Adipose tissue (tissue), 3 donors: ENCODE results near the gene PTPN7. TPM values are rescaled to one million over a fixed set of nuclear protein-coding genes. Genes with fewer than 3 reads are reported as not detected.
"Not testable (repeated sequence)": the region's sequence is repeated elsewhere in the genome, so short reads cannot be mapped to it uniquely, and the experiment has no call there.

ENCODE experiments used
- H3K27ac ChIP-seq: one replicate; pipeline ENCODE4 v1.5.1; 2013; ENCODE audit warnings: low read depth, low read length
- WGBS, 3 donors: extraction: QIAGEN DNeasy Blood & Tissue Kit; methylation state at CpG; one replicate each; pipeline ENCODE4 v1.1.7; 2013; 5-methylcytosine and 5-hydroxymethylcytosine counted together
- polyA plus RNA-seq, 3 donors: library from polyadenylated mRNA; stranded (reverse); fragments of 200-250 nt; gene quantifications; one replicate each; pipeline ENCODE4 v1.2.3, GENCODE V29; 2013
- donor health status: healthy with polysubstance abuse.
- donor health status: Bipolar disorder and iron deficiency.
- donor health status: healthy.

The PTPN7 gene
- polyA plus RNA-seq, 3 donors: 0.47 to 2.9 (median 1.1) TPM

DNA sequence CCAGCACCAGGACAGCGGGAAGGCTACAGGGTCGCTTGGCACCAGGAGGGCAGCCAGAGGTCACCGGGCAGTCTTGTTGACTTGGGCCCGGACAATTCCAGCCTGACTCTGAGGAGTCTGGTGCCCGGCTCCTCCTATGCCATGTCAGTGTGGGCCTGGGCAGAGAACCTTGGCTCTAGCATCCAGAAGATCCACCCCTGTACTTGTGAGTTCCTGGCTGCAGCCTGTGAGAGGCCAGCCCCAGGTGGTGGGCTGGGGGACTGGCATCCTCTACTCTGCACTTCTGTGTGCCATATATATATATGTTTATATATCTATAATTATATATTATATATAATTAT lies 11.6 kb upstream of the PTPN7 start:
- WGBS, 3 donors: 92 to 95% (median 94%) methylated on average over 5 of the region's 5 CpGs
- no peak overlapping the region for H3K27ac ChIP-seq

DNA sequence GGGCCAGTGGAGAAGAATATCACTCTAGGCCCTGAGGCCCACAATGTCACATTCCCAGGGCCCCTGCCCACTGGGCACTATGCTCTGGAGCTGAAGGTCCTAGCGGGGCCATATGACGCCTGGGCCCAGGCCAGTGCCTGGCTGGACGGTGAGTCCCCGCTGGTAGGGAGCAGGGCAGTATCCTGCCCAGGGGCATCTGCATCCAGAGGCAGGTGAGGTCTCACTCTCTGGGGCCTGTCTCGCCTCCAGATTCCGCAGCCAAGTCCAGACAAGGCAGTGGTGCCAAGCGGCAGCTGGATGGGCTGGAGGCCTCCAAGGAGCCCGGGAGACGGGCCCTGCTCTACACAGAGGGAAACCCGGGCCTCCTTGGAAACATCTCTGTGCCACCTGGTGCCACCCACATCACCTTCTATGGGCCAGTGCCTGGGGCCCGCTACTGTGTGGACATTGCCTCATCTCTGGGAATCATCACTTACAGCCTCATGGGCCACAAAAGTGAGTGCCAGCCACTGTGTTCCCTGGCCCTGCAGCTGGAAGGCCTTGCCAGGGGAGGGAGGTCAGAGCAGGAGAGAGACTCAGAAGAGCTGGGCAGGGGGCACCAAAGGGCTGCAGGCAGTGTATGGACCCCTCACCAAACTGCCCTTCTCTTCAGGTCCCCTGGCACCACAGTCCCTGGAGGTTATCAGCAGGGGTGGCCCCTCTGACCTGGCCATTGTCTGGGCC lies 11.1 kb upstream of the PTPN7 start:
- H3K27ac ChIP-seq: no peak overlapping the region
- WGBS, 3 donors: 92 to 95% (median 93%) methylated on average over 11 of the region's 11 CpGs

DNA sequence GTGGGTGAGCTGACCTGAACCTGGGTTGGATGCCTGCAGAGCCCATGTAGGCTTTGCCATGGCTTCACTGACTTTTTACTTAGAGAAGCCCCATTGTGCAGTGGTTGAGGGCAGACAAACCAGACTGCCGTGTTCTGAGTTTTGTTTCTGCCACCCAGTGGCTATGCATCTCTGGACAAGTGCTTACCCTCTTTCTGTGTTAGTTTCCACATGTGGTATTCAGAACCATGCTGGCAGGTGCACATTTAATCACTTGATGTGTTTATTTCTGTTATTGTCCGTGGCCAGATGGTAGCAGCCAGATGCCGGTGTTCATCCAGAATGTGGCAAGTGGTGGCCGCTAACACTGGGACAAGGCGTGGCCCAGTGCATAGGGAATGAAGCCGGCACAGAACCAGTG lies 10.3 kb upstream of the PTPN7 start:
- whole genome bisulfite sequencing, 3 donors: 83 to 86% (median 84%) methylated on average over 6 of the region's 6 CpGs
- H3K27ac ChIP-seq: no peak overlapping the region

DNA sequence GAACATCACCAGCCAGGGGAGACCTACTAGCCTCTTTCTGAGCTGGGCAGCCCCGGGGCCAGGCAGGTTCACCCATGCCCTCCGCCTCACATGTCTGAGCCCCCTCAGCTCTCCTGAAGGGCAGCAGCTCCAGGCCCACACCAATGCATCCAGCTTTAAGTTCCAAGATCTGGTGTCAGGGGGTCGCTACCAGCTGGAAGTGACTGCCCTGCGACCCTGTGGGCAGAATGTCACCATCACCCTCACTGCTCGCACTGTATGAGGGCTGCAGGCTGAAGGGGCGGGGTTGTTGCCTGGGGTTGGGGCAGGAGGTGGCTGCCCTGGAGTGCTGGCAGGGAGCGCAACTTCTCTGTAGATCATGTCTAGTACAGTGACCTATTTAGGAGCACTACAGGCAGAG lies 8.5 kb upstream of the PTPN7 start:
- no peak overlapping the region for H3K27ac ChIP-seq
- 94 to 95% (median 94%) methylated on average over 7 of the region's 7 CpGs for WGBS, 3 donors

DNA sequence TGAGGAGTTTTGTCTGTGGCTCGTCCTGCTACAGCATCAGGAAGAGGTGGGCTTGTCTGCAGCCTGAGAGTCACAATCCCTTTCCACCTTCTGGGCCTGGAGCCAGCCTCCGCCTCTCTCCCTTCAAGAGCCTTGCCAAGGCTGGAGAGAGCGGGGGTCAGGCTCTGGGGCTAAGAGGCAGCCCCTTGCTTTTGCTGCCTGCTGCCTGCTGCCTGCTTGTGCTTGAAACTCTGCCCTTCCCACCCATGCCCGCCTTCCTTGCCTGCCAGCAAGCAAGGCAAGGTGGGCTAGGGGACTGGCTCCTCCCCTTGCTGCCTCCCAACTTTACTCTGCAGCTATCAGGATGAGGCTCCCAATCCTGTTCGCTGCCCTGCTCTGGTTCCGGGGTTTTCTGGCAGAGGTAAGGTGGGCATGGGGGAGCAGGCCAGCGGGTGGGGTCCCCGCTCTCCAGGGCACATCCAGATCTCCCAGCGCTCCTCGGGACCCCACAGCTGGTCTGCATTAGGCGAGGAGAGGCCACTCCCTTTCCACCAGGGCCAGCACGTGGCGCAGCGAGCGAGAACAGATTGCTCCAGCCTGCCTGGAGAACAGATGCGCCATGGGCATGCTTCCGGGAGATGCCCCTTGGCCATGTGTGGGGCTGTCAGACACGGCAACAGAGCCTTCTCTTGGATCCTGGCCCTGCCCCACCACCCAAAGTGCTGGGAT lies 7.5 kb upstream of the PTPN7 start:
- H3K27ac ChIP-seq: no peak overlapping the region
- 54 to 62% (median 62%) methylated on average over 17 to 18 of the region's 18 CpGs for WGBS, 3 donors

DNA sequence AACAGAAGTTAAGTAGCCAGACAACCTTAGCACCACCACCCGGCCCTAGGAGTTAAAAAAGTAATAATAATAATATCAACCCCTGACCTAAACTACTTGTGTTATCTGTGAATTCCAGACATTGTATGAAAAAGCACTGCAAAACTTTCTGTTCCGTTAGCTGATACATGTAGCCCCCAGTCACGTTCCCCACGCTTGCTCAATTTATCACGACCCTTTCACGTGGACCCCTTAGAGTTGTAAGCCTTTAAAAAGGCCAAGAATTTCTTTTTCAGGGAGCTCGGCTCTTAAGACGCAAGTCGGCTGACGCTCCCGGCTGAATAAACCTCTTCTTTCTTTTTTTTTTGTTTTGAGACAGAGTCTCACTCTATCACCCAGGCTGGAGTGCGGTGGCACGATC lies 6.7 kb upstream of the PTPN7 start:
- not testable (repeated sequence) for H3K27ac ChIP-seq
- 76 to 87% (median 78%) methylated on average over 11 to 13 of the region's 13 CpGs for WGBS, 3 donors

DNA sequence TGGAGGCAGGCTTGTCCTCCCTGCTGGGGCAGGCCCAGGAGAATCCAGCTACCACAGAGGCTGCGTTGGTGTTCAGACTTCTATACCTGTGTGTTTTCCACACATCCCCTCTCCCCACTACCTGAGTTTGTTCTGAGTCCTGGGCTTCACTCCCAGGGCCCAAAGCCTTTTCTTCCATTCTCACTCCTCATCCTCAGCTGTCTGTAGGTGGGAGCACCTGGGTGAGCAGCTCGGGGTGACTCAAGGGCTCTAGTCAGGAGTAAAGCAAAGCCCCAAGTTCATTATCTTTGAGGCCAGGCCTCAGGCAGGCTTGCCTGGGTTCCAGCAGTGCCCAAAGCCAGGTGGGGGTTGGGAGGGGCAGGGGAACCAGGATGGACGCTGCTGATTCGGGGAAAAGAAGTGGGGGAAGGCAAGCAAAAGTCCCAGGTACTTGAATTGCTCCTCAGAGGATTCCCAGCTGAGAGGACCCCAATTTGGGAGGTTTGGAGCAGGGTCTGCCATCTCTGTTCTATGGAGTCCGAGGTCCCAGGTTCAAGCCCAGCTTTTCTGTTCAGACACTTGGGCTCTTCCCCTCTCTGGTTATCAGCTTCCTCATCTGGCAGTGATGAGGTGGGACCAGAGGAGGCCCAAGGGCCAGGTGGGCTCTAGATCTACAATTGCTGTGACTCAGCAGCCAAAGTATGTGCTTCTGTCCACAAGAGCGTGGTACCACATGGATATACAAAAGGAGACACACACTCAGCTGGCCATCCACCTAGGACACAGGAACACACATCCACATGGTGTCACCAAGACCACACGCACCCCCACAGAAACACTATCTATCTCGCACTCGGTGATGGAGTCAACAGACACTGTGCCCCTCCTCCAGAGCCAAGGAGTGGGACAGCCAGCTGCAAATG lies 5.8 kb upstream of the PTPN7 start:
- H3K27ac ChIP-seq: no peak overlapping the region
- WGBS, 3 donors: 88 to 89% (median 89%) methylated on average over 9 of the region's 9 CpGs

DNA sequence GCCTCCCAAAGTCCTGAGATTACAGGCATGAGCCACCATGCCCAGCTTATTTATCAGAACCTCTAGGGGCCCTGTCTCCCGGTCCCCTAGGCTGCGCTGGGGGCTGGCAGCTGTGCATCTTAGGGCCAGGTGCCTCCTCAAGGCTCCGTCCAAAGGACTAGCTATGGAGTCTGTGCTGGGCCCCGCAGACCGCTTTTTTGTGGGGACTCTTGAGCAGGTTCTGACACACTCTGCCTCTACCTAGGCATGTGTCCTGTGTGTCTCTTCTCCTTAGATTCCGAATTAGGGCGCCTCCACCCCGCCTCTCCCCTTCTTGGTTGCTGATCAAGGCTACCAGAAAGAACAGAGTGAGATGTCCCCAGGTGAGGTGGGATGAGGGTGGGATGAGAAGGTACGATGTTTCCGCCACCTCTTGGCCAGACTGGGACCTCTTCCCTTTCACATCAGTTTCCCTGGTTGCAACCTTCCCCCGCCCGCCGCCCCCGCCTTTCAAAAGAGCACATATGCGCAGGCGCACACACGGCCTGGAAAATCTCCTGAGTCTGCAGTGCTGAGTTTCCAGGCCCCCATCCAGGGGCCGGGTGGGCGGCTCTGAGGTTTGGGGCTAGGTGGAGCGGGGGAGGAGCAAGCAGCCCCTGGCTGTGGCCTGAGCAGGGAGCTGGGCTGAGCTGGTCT lies 5.0 kb upstream of the PTPN7 start:
- 73 to 86% (median 81%) methylated on average over 20 of the region's 20 CpGs for WGBS, 3 donors
- H3K27ac ChIP-seq: no peak overlapping the region

DNA sequence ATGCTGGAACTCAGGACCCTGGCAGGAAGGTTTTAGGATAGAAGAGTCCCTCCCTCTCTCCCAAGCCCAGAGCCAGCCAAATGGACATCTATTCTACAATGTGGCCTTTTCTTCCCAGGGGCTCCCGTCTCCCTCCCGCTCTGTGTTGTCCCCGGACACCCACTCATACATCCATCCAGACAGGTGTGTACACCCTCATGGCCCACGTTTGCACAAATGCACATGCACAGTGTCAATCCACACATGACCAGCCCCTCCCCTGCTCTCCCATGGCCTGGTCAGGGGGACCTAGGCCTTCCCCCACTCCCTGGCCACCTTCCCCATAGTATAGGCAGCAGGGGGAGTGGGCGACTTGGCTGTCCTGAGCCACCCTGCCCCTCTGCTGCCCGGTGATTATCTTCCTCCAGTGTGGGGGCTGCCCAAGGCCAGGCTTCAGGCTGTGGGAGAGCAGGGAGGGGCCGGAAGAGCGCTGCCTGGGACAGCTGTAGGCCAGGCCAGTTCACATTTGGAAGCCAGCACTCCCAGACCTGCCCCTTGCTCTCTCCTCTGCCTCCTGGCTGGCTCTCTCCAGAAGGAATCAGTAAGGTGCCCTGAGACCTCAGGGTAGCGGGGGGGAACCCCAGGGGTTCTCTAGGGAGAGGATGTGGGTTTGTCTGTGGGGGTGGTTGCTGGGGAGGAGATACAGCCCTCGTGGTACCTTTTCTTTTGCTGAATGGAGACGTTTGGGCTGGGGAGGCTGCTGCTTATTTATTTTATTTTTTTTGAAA lies 4.1 kb upstream of the PTPN7 start:
- 55 to 72% (median 56%) methylated on average over 11 of the region's 11 CpGs for WGBS, 3 donors
- no peak overlapping the region for H3K27ac ChIP-seq

DNA sequence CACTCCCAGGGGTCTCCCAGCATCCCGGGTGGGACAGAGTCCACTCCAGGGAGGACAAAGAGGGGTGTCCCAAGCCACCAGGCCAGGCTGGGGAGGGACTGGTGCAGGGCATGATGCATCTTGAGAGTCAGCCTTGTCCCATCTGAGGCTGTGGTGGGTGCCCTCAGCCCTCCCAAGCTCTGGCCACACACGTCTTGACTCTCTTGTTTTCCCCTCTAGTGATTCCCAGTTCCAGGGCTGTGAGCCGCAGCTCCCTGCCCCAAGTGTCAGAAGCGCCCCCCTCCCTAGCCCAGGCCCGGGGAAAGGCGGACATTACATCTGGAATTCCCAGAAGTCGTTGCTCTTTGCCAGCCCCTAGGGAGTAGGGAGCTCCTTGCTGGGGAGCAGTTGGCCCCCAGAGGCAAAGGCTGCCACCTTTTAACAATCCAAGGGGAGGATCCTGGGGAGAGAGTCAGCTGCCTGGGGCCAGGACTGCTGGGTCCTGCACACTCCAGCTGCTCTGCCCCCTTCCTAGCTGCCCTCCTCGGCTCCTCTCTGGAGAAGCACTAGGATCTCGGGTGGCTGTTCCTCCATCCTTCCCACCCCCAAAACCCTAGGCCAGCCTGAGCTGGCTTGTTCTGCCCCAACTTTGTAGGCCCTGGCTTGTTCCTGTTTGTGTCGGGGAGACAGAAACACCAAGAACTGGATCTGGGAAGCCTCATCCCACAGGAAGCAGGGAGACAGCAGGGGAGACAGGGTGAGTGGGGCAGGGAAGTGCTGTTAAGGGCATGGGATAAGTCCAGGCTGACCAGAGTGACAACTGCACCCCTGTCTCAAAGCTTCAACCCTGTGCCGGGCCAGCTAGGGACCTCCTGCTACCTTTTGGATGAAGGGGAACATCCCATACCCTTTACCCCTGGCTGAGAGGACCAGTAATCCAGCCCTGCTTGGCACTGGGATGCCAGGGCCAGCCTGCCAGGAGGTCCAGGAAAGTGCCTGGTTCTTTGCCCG lies 3.2 kb upstream of the PTPN7 start:
- H3K27ac ChIP-seq: no peak overlapping the region
- WGBS, 3 donors: 66 to 74% (median 69%) methylated on average over 12 of the region's 12 CpGs

DNA sequence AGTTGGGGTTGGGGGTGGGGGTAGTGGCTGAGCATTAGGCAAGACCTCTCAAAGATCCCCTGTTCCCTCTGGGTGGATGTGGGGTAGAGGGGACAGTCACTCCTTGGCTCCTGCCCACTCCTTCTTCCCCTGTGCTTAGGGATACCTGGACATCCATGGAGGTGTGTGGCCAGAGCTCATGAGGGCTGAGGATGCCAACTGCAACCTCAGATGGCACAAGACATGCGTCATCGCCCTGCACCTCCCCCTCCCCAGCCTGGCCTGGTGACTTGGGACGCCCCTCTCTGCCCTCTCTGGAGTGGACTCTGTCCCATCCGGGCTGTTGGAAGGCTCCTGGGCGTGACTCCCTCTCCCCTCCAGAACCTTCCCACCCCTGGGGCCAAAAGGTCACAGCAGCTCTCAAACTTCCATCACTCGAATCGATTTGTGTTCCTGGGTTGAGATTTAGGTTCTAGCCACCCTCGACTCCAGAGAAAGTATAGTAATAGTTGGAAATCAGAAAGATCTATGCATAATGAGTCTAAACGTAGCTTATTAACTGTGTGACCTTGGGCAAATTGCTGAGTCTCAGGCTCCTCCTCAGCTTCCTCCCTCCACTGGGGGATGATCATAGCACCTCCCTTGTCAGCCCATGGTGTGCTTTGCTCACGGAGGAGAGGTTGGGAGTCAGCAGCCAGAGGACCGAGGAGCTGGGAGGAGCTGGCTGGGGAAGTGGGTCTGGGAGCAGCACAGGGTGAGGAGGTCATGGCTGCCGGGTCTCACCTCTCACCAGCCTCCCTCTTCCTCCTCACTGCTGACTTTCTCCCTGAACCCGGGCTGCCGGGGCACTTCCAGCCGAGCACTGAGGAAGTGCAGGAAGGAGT lies 2.2 kb upstream of the PTPN7 start:
- no peak overlapping the region for H3K27ac ChIP-seq
- 34 to 43% (median 35%) methylated on average over 14 to 15 of the region's 15 CpGs for WGBS, 3 donors

DNA sequence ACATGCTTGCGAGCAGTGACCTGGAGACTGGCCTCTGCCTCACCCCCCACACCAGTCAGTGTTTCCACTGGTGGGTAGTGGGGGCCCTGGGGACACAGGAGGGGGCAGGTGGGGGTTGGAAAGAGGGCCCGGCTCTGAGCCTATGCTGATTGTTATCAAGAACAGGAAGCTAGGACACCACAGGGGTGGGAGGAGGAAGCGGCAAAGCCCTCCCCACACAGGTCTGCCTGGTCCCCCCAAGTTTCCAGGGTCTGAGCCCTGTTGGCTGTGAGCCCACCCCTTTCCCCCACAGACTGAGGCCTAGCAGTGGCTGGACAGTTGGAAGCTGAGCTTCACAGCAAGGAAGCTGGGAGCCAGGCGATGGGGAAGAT lies 1.6 kb upstream of the PTPN7 start:
- WGBS, 3 donors: 44 to 81% (median 53%) methylated on average over 4 of the region's 4 CpGs
- no peak overlapping the region for H3K27ac ChIP-seq

DNA sequence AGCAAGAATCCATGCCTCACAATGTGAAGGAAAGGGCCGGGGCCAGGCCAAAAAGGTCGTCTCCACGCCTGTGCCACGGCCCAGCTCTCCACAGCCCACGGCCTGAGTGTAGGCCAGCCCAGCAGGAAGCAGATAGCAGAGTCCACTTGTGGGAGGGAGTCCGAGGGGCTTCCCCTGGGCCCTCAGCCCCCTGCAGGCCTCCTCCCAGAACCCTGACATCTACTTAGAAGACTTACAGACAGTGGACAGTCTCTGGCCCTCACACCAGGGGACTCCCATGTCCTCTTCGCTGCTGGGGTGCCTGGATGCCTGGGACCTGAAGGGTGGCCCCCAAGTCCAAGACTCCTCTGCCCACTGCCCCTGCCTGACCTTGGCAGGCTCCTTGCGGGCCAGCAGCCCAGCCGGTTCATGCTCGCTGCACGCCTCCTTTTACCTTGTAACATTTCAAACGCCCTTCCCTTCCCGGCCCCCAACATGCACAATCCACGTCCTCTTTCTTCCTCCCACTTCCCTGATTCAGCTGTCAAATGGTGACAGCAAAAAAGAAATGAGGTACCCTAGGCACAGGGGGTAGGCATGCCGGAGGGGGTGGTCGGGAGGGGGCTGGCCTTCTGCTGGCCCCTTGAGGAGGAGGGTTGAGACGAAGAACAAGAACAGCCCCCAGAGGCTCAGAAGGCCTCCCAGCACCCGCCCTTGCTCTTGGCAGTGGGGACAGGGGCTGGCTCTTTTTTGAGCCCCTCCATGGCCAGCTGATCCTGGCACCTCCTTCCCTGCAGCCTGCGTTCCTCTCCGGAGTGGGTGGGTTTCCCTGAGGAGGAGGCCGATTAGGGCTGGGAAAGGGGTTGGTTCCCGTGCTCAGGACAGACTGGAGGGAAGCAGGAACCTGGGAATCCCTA lies 997 bp upstream of the PTPN7 start:
- 45 to 69% (median 57%) methylated on average over 21 to 22 of the region's 22 CpGs for WGBS, 3 donors
- no peak overlapping the region for H3K27ac ChIP-seq

DNA sequence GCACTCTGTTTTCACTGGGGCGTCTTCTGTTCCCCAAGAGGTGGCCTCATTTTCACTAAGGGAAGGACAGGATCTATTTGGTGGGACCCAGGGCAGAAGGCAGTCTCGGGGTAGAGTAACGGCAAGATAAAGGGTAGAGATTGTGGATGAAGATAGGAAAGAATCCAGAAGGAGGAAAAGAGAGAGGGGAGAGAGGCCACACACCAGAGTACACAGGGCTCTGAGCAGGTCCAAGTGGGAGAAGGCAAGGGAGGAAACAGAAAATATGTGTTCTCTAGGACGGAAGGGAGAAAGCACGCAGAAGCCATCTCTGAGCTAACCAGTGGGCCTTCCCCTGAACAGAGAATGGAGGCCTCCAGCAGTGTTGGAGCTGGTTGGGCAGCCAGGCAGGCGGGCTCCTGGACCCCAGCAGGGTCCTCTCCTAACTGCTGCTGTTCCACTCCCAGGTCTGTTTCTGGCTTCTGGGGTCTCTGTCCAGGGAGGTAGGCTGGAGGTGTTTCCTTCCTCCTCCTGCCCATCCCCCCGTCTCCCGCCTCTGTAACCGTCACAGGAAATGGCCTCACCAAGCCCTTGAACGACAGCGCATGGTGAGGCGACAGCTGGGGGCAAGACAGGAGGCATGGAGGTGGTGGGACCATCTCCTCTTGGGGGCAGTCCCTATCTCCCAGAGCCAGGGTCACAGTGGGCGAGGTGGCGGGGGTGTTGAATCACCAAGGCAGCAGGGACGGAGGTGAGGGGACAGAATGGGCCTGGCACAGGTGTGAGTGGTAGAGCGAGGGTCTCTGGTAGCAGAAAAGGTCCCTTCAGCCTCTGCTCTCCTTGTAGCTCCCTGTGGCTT lies 649 bp downstream of the PTPN7 start:
- 47 to 83% (median 58%) methylated on average over 16 of the region's 16 CpGs for WGBS, 3 donors

More for the DNA sequence above, 649 bp downstream of the PTPN7 start:
- H3K27ac ChIP-seq: no peak overlapping the region
